CD14-positive monocyte (primary cell): ENCODE data around the gene DGKI. TPM values are rescaled to one million over a fixed set of nuclear protein-coding genes. Genes with fewer than 3 reads are reported as not detected.

Source experiments
- DNase-seq, 3 donors: peaks; one replicate each; pipeline ENCODE4 v3.0.0-alpha.2; 2011 to 2022
- H2AFZ ChIP-seq: 2 replicates; pipeline ENCODE4 v1.6.0; 2012; ENCODE audit warnings: mild to moderate bottlenecking, low read depth, low read length, inconsistent platforms; ENCODE audit not compliant: insufficient read depth, poor library complexity, severe bottlenecking
- H3K27ac ChIP-seq, 2 donors: 1 replicate in 1 of 2; 2 replicates in 1 of 2; pipeline ENCODE4 v1.5.1; 2012 to 2013; ENCODE audit warnings: low read length in 2 of 2, control low read depth in 1 of 2, inconsistent platforms in 1 of 2, low read depth in 1 of 2, mild to moderate bottlenecking in 1 of 2
- H3K27me3 ChIP-seq, 2 donors: one replicate each; pipeline versions ENCODE4 v1.6.0 to v1.6.1; 2011 to 2013; ENCODE audit warnings: low read length in 2 of 2; ENCODE audit not compliant: control insufficient read depth in 2 of 2, insufficient read depth in 2 of 2
- H3K36me3 ChIP-seq, 2 donors: replicated peaks in 1 of 2; 1 replicate in 1 of 2; 2 replicates in 1 of 2; pipeline versions ENCODE4 v1.5.1 to v1.6.1; 2012 to 2013; ENCODE audit warnings: low read length in 2 of 2, control low read depth in 1 of 2, inconsistent platforms in 1 of 2, mild to moderate bottlenecking in 1 of 2; ENCODE audit not compliant: insufficient read depth in 2 of 2, control insufficient read depth in 1 of 2
- H3K4me1 ChIP-seq, 2 donors: 1 replicate in 1 of 2; 2 replicates in 1 of 2; pipeline versions ENCODE4 v1.5.1 to v1.6.1; 2012 to 2013; ENCODE audit warnings: low read length in 2 of 2, control low read depth in 1 of 2, inconsistent platforms in 1 of 2, mild to moderate bottlenecking in 1 of 2, moderate library complexity in 1 of 2; ENCODE audit not compliant: insufficient read depth in 2 of 2, control insufficient read depth in 1 of 2
- H3K4me2 ChIP-seq: replicated peaks from 2 replicates; pipeline ENCODE3; 2012; ENCODE audit warnings: low read length, moderate library complexity, mild to moderate bottlenecking; ENCODE audit not compliant: poor library complexity, severe bottlenecking; ENCODE audit errors: extremely low read depth
- H3K4me3 ChIP-seq, 3 experiments: fragments of 200-600 bp in 1 of 3; sonication (generic) in 1 of 3; replicated peaks in 1 of 3; 1 replicate in 2 of 3; 2 replicates in 1 of 3; pipeline ENCODE4 v1.5.1; 2011 to 2013; ENCODE audit warnings: low read length in 3 of 3, mild to moderate bottlenecking in 3 of 3, control low read depth in 2 of 3, low read depth in 2 of 3, inconsistent platforms in 1 of 3, moderate library complexity in 1 of 3
- H3K79me2 ChIP-seq: 2 replicates; pipeline ENCODE4 v1.6.0; 2012; ENCODE audit warnings: mild to moderate bottlenecking, control low read depth, inconsistent platforms, low read length, moderate library complexity; ENCODE audit not compliant: insufficient read depth
- H3K9ac ChIP-seq: 2 replicates; pipeline ENCODE4 v1.6.0; 2017; ENCODE audit warnings: low read length, mild to moderate bottlenecking; ENCODE audit not compliant: insufficient read depth, poor library complexity, severe bottlenecking
- H3K9me3 ChIP-seq, 2 donors: replicated peaks in 1 of 2; 1 replicate in 1 of 2; 2 replicates in 1 of 2; pipeline versions ENCODE4 v1.5.1 to v1.6.1; 2012 to 2013; ENCODE audit warnings: low read length in 2 of 2, control low read depth in 1 of 2; ENCODE audit not compliant: control insufficient read depth in 1 of 2, insufficient read depth in 1 of 2
- H4K20me1 ChIP-seq: 2 replicates; pipeline ENCODE4 v1.6.0; 2012; ENCODE audit warnings: mild to moderate bottlenecking, low read length, control low read depth, moderate library complexity; ENCODE audit not compliant: insufficient read depth
- H3K27ac Mint-ChIP-seq, 7 donors: one replicate each; pipeline ENCODE4 v1.8.0; 2020; ENCODE audit warnings: mild to moderate bottlenecking in 7 of 7, mixed read lengths in 7 of 7, moderate library complexity in 6 of 7, inconsistent platforms in 2 of 7
- H3K27me3 Mint-ChIP-seq, 3 donors: one replicate each; pipeline ENCODE4 v1.8.0; 2021 to 2022; ENCODE audit warnings: low read depth in 3 of 3, mild to moderate bottlenecking in 3 of 3, mixed read lengths in 3 of 3, moderate library complexity in 3 of 3, inconsistent platforms in 1 of 3
- H3K36me3 Mint-ChIP-seq, 2 donors: one replicate each; pipeline ENCODE4 v1.8.0; 2020; ENCODE audit warnings: mixed read lengths in 2 of 2, inconsistent platforms in 1 of 2, mild to moderate bottlenecking in 1 of 2
- H3K4me1 Mint-ChIP-seq: one replicate; pipeline ENCODE4 v1.8.0; 2020; ENCODE audit warnings: mild to moderate bottlenecking, mixed read lengths
- H3K4me3 Mint-ChIP-seq, 2 donors: one replicate each; pipeline ENCODE4 v1.8.0; 2020; ENCODE audit warnings: mild to moderate bottlenecking in 2 of 2, mixed read lengths in 2 of 2, moderate library complexity in 1 of 2
- H3K9me3 Mint-ChIP-seq, 7 donors: one replicate each; pipeline ENCODE4 v1.8.0; 2020 to 2022; ENCODE audit warnings: mixed read lengths in 7 of 7, mild to moderate bottlenecking in 6 of 7, moderate library complexity in 6 of 7, inconsistent platforms in 2 of 7
- CTCF ChIP-seq: fragments of 200-600 bp; IDR thresholded peaks from one replicate; pipeline ENCODE4 v1.8.0; 2022; ENCODE audit warnings: antibody characterized with exemption, mild to moderate bottlenecking
- WGBS: methylation state at CpG from one replicate; pipeline ENCODE4 v1.1.5; 2013; ENCODE audit warnings: missing lambda C conversion rate; ENCODE audit not compliant: insufficient coverage; 5-methylcytosine and 5-hydroxymethylcytosine counted together
- intact Hi-C, 2 donors: fragments of 100-400 bp; cut with micrococcal nuclease; formaldehyde crosslinking; loops; one replicate each; pipeline versions ENCODE4 v1.15.0 to v1.15.1; 2023
- polyA plus RNA-seq, 3 donors: library from polyadenylated mRNA; depleted of rRNA in 1 of 3; unstranded in 2 of 3; stranded (reverse) in 1 of 3; fragments of 300-500 nt in 2 of 3; fragments of >200 nt in 1 of 3; fragmentation: Illumina TruSeq in 2 of 3; gene quantifications; 1 replicate in 2 of 3; 2 replicates in 1 of 3; pipeline ENCODE4 v1.2.3, GENCODE V29; 2012 to 2021

Gene DGKI
- polyA plus RNA-seq, 3 donors = not detected

GRCh38 chr7:137523171-137523570, 323.6 kb downstream of the DGKI start:
- no peak for DNase-seq

GRCh38 chr7:137521451-137521850, 325.3 kb downstream of the DGKI start:
- intact Hi-C loops = no loop called here
- no peak overlapping the region for H3K9ac ChIP-seq
- no peak overlapping the region for H3K27ac Mint-ChIP-seq
- peaks cover 0 to 4% (median 0%) of the 10 kb centered on the region in 7 donors for H3K9me3 Mint-ChIP-seq
- no peaks in the 10 kb centered on the region for H3K79me2 ChIP-seq
- no peaks in the 10 kb centered on the region for H3K36me3 ChIP-seq
- no peak overlapping the region for H3K27ac ChIP-seq
- no peak overlapping the region for H3K4me2 ChIP-seq
- H3K4me3 ChIP-seq = no peak overlapping the region
- H3K27me3 Mint-ChIP-seq = no peaks in the 10 kb centered on the region
- H3K4me3 Mint-ChIP-seq = no peak overlapping the region
- no peak overlapping the region for H2AFZ ChIP-seq
- H4K20me1 ChIP-seq = no peaks in the 10 kb centered on the region
- TF ChIP-seq CTCF = no peak
- no peaks in the 10 kb centered on the region for H3K36me3 Mint-ChIP-seq
- no peaks in the 10 kb centered on the region for H3K4me1 Mint-ChIP-seq
- no peaks in the 10 kb centered on the region for H3K4me1 ChIP-seq
- no peaks in the 10 kb centered on the region for H3K9me3 ChIP-seq
- DNase-seq = no peak
- no peaks in the 10 kb centered on the region for H3K27me3 ChIP-seq
- 100% methylated on average over 5 of the region's 5 CpGs for WGBS

More at GRCh38 chr7:137523171-137523570, 323.6 kb downstream of the DGKI start:
- Mint-ChIP-seq H3K27me3 (no peaks in the 10 kb centered on the region), H3K9me3 (peaks cover 0 to 4% (median 0%) of the 10 kb centered on the region in 7 donors), H3K4me1 (no peaks in the 10 kb centered on the region), H3K36me3 (no peaks in the 10 kb centered on the region), H3K27ac (no peak overlapping the region), H3K4me3 (no peak overlapping the region)
- Histone ChIP-seq H3K27ac (no peak overlapping the region), H3K4me3 (no peak overlapping the region), H3K9me3 (no peaks in the 10 kb centered on the region), H3K79me2 (no peaks in the 10 kb centered on the region), H4K20me1 (no peaks in the 10 kb centered on the region), H3K4me1 (no peaks in the 10 kb centered on the region), H2AFZ (no peak overlapping the region), H3K4me2 (no peak overlapping the region), H3K9ac (no peak overlapping the region), H3K27me3 (no peaks in the 10 kb centered on the region), H3K36me3 (no peaks in the 10 kb centered on the region)
- intact Hi-C loops = no loop called here
- TF ChIP-seq CTCF = no peak
